Liver (tissue), 3 donors: ENCODE measurements around the gene PNMA8A.

ENCODE experiments used
- ATF3 ChIP-seq: IDR thresholded peaks from 2 replicates; pipeline ENCODE4 v1.6.1; 2016; ENCODE audit warnings: antibody characterized with exemption
- CTCF ChIP-seq: fragments of 150-350 bp; IDR thresholded peaks from 2 replicates; pipeline ENCODE4 v1.5.1; 2017; ENCODE audit warnings: improper control_type of control experiment, low read depth, low read length; ENCODE audit not compliant: missing input control
- EGR1 ChIP-seq, 2 donors: IDR thresholded peaks; 2 replicates each; pipeline ENCODE4 v1.6.1; 2016 to 2018; ENCODE audit warnings: antibody characterized with exemption in 2 of 2, low read depth in 2 of 2
- FOXA2 ChIP-seq: IDR thresholded peaks from 2 replicates; pipeline ENCODE4 v1.6.1; 2016; ENCODE audit warnings: antibody characterized with exemption
- GABPA ChIP-seq, 2 donors: IDR thresholded peaks in 1 of 2; conservative IDR thresholded peaks in 1 of 2; 2 replicates each; pipeline ENCODE4 v1.6.1; 2016; ENCODE audit warnings: antibody characterized with exemption in 2 of 2, mild to moderate bottlenecking in 1 of 2, moderate library complexity in 1 of 2
- HNF4G ChIP-seq: IDR thresholded peaks from 2 replicates; pipeline ENCODE4 v1.6.1; 2016; ENCODE audit warnings: antibody characterized with exemption
- RAD21 ChIP-seq, 2 donors: IDR thresholded peaks; 2 replicates each; pipeline ENCODE4 v1.6.1; 2016; ENCODE audit warnings: antibody characterized with exemption in 2 of 2, mild to moderate bottlenecking in 2 of 2
- SP1 ChIP-seq: IDR thresholded peaks from 2 replicates; pipeline ENCODE4 v1.6.1; 2018; ENCODE audit warnings: antibody characterized with exemption, mild to moderate bottlenecking
- TAF1 ChIP-seq: conservative IDR thresholded peaks from 2 replicates; pipeline ENCODE4 v1.6.1; 2016; ENCODE audit warnings: antibody characterized with exemption, mild to moderate bottlenecking
- YY1 ChIP-seq: IDR thresholded peaks from 2 replicates; pipeline ENCODE4 v1.6.1; 2016; ENCODE audit warnings: antibody characterized with exemption, mild to moderate bottlenecking
- TF ChIP-seq, protein P1 (sequence below): IDR thresholded peaks from 2 replicates; pipeline ENCODE4 v1.6.1; 2016; ENCODE audit warnings: antibody characterized with exemption
- TF ChIP-seq, protein P2 (sequence below): IDR thresholded peaks from 2 replicates; pipeline ENCODE4 v1.6.1; 2016; ENCODE audit warnings: antibody characterized with exemption, mild to moderate bottlenecking
- donor health status: healthy.
- donor health status: healthy.

DNA sequence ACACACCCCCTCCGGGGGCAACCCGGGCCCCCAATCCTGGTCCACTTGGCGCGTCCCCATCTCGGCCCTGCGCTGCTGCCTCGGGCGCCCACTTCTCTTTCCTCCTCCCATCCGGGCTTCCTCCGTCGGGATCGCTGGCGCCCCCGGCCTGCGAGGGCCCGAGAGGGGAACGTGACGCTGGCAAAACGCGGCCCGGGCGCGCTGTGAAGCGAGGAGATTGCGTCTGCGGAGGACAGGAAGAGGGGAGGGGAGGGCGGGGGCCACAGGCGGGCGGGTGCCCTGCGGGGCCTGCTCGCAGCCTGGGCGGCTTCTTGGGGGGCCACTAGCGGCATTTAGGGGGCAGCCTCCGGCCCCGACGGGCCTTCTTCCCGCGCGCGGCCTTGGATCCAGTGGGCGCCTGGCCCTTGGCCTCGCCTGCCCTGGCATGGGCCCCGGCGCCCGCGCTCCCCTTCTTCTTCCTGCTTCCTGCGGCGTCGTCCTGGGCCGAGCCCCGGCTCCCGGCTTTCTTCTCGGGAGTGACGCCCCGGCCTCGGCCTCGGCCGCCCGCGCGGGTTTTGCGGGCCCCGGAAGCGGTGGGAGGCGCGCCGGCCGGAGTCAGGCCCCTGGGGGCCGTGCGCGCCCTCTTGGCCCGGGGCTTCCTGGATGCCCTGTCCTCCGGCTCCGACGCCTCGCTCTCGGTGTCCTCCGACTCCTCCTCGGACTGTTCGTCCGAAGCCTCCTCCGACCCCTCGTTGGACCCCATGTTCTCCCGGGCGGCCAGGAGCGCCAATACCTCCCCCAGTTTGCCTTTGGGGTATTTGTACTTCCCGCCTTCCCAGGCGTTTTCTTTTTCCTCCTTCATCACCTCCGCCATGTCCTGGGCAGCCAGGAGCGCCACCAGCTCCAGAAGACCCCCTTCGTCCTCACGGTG is 22.1 kb upstream of the PNMA8A start:
- TF ChIP-seq GABPA (IDR thresholded peaks at IDR 0.05 in 1 of 2, conservative IDR thresholded peaks at IDR 0.05 in 1 of 2) (no peak), CTCF (no peak), ATF3 (no peak), RAD21 (IDR thresholded peaks at IDR 0.05) (no peak), TAF1 (no peak), YY1 (no peak), SP1 (no peak), EGR1 (IDR thresholded peaks at IDR 0.05; ENCODE audit: low read depth in 2 of 2) (no peak), FOXA2 (no peak), HNF4G (no peak)
- TF ChIP-seq, protein P1, sequence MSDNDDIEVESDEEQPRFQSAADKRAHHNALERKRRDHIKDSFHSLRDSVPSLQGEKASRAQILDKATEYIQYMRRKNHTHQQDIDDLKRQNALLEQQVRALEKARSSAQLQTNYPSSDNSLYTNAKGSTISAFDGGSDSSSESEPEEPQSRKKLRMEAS = no peak
- TF ChIP-seq, protein P2, sequence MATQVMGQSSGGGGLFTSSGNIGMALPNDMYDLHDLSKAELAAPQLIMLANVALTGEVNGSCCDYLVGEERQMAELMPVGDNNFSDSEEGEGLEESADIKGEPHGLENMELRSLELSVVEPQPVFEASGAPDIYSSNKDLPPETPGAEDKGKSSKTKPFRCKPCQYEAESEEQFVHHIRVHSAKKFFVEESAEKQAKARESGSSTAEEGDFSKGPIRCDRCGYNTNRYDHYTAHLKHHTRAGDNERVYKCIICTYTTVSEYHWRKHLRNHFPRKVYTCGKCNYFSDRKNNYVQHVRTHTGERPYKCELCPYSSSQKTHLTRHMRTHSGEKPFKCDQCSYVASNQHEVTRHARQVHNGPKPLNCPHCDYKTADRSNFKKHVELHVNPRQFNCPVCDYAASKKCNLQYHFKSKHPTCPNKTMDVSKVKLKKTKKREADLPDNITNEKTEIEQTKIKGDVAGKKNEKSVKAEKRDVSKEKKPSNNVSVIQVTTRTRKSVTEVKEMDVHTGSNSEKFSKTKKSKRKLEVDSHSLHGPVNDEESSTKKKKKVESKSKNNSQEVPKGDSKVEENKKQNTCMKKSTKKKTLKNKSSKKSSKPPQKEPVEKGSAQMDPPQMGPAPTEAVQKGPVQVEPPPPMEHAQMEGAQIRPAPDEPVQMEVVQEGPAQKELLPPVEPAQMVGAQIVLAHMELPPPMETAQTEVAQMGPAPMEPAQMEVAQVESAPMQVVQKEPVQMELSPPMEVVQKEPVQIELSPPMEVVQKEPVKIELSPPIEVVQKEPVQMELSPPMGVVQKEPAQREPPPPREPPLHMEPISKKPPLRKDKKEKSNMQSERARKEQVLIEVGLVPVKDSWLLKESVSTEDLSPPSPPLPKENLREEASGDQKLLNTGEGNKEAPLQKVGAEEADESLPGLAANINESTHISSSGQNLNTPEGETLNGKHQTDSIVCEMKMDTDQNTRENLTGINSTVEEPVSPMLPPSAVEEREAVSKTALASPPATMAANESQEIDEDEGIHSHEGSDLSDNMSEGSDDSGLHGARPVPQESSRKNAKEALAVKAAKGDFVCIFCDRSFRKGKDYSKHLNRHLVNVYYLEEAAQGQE = no peak
